ENCODE results near the gene VWA8.

- TF ChIP-seq POLR2AphosphoS5 (IDR thresholded peaks at IDR 0.05) (no peak), CTCF (IDR thresholded peaks at IDR 0.05) (no peak), POLR2A (IDR thresholded peaks at IDR 0.05) (no peak)
Measured at GRCh38 chr13:41919031-41919740, 41.7 kb downstream of the VWA8 start.

All from breast epithelium (tissue), 3 donors.